ENCODE results near the gene GRIN2D.

Gene GRIN2D

DNA sequence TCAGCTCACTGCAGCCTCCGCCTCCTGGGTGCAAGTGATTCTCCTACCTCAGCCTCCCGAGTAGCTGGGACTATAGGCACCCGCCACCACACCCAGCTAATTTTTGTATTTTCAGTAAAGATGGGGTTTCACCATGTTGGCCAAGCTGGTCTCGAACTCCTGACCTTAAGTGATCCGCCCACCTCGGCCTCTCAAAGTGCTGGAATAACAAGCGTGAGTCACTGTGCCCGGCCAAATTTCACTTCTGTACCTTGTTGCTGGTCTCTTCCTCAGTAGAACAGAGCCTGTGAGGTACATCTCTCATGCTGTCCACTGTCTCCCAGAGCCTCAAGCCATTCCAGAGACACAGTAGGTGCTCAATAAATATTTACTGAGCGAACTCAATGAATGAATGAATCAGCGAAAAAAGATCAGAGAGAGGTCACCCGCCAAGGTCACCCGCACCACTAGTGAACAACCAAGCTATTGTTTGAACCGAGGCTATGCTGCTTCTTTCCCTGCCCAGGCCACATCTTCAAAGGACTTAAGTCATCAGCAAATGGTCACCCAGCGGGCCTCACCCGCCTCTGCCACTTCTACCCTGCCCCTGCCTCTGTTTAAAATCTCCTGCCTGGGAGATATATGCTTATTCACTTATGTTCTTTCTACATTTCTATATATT is 39.0 kb upstream of the GRIN2D start:
- TF ChIP-seq FOXP2 (optimal IDR thresholded peaks at IDR 0.05; ENCODE audit: control extremely low read depth, extremely low read length, insufficient read depth) (no peak), POLR2AphosphoS5 (IDR thresholded peaks at IDR 0.05; ENCODE audit: borderline replicate concordance, low read depth, low read length) (no peak), EZH2 (IDR thresholded peaks at IDR 0.05) (no peak)
- H3K27ac ChIP-seq, result no peak overlapping the region
- no peak overlapping the region for H3K9ac ChIP-seq (ENCODE audit: insufficient read length)
- DNase-seq (ENCODE audit: low read depth, low spot score), result no peak
- no peaks in the 10 kb centered on the region for H3K9me3 ChIP-seq (ENCODE audit: low read depth, low read length)
- no peaks in the 10 kb centered on the region for H3K36me3 ChIP-seq (ENCODE audit: insufficient read depth, low read length)
- no peak overlapping the region for H3K4me3 ChIP-seq

DNA sequence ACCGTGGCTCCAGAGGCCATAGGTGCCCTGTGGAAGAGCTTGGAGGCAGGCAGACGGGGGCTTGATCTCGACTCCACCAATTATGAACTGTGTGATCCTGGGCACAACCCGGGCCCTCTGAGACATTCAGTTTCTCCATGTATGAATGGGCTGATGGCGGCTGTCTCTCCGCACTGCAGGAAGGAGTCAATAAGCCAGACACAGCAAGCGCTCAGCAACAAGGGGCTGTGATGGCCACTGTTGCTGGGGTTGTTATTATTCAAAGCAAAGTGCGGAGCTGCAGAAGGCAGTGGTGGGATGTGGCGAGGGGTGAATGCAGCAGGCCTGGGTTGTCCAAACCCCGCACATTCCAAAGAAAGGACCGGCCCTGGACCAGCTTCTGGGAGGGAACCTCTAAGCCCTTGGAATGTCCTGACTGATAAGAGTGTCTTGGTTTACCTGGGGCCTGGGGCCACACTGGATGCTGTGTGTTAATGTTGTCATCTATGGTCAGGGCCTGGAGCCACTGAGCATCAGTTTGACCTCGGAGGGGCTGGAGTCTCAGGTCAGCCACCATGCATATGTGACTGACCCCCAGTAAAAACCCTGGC is 38.0 kb upstream of the GRIN2D start:
- Histone ChIP-seq H3K9me3 (ENCODE audit: low read depth, low read length) (no peaks in the 10 kb centered on the region), H3K36me3 (ENCODE audit: insufficient read depth, low read length) (no peaks in the 10 kb centered on the region), H3K4me3 (no peak overlapping the region), H3K27ac (no peak overlapping the region), H3K9ac (ENCODE audit: insufficient read length) (no peak overlapping the region)
- DNase-seq (ENCODE audit: low read depth, low spot score), result no peak
- TF ChIP-seq FOXP2 (optimal IDR thresholded peaks at IDR 0.05; ENCODE audit: control extremely low read depth, extremely low read length, insufficient read depth) (no peak), POLR2AphosphoS5 (IDR thresholded peaks at IDR 0.05; ENCODE audit: borderline replicate concordance, low read depth, low read length) (no peak), EZH2 (IDR thresholded peaks at IDR 0.05) (no peak)

DNA sequence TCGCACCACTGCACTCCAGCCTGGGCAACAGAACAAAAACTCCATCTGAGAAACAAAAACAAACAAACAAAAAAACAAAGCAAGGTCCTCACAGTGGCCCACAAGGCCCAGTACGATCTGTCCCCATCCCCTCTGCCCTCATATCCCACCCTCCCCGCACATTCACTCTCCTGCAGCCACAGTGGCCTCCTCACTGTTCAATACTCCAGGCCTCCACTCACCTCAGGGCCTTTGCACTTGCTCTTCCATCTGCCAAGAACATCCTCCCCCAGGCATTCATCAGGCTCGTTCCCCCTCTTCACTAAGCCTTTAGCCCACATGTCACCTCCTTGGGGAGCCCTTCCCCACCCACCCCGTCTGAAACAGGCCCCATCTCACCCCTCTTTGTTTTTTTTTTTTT is 34.3 kb upstream of the GRIN2D start:
- no peak overlapping the region for H3K27ac ChIP-seq
- no peaks in the 10 kb centered on the region for H3K9me3 ChIP-seq (ENCODE audit: low read depth, low read length)
- H3K9ac ChIP-seq (ENCODE audit: insufficient read length), result no peak overlapping the region
- no peak for DNase-seq (ENCODE audit: low read depth, low spot score)
- no peak overlapping the region for H3K4me3 ChIP-seq
- TF ChIP-seq EZH2 (IDR thresholded peaks at IDR 0.05) (no peak), FOXP2 (optimal IDR thresholded peaks at IDR 0.05; ENCODE audit: control extremely low read depth, extremely low read length, insufficient read depth) (no peak), POLR2AphosphoS5 (IDR thresholded peaks at IDR 0.05; ENCODE audit: borderline replicate concordance, low read depth, low read length) (no peak)
- H3K36me3 ChIP-seq (ENCODE audit: insufficient read depth, low read length), result no peaks in the 10 kb centered on the region

DNA sequence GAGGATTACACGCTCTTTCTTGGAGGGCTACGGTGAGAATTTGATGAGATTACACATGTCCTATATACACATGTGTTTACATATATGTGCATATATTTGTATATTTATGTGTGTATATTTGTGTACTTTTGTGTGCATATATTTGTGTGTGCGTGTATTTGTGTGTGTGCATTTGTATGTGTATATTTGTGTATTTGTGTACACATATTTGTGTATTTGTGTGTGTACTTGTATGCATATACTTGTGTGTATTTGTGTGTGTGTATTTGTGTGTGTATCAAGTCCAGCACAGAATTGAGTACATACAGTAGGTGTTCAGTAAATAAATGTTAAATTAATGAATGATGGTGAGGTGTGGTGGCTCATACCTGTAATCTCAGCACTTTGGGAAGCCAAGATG is 31.6 kb upstream of the GRIN2D start:
- no peak overlapping the region for H3K9ac ChIP-seq (ENCODE audit: insufficient read length)
- no peak overlapping the region for H3K4me3 ChIP-seq
- TF ChIP-seq EZH2 (IDR thresholded peaks at IDR 0.05), result no peak
- no peak for TF ChIP-seq FOXP2 (optimal IDR thresholded peaks at IDR 0.05; ENCODE audit: control extremely low read depth, extremely low read length, insufficient read depth)
- no peak for TF ChIP-seq POLR2AphosphoS5 (IDR thresholded peaks at IDR 0.05; ENCODE audit: borderline replicate concordance, low read depth, low read length)
- no peak for DNase-seq (ENCODE audit: low read depth, low spot score)
- no peaks in the 10 kb centered on the region for H3K9me3 ChIP-seq (ENCODE audit: low read depth, low read length)
- no peak overlapping the region for H3K27ac ChIP-seq
- no peaks in the 10 kb centered on the region for H3K36me3 ChIP-seq (ENCODE audit: insufficient read depth, low read length)

DNA sequence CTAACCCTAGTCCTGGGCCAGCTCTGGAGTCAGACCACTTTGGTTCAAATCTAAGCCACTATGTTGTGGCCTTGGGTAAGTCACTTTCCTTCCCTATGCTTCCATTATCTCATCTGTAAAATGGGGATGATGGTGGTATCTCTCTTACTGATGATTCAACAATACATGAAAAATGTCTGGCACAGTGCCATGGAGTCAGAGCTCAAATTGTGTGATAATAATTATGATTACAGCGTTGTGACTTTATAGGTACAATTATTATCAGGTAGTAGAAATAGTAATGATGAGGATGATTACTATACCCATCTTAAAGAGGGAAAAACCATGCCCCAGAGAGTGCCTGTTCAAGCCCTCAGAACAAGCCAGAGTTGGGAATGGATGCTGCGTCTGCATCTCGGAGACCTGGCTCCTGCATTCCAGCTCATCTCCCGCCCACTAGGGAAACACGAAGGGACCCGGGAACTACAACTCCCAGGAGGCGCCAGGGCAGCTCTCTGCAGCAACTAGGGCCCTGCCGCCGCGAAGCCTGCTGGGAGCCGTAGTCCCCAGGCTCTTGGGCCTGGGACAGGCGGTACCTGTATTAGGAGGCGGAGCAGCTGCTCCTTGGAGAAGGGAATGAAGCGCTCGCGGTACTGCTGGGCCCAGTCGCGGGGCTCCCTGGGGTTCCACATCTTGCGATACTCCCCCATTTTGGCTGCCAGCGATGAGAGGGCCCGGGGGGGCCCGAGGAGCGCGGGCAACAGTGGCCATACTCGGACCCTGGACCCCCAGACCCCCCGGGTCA is 30.6 kb upstream of the GRIN2D start:
- H3K36me3 ChIP-seq (ENCODE audit: insufficient read depth, low read length), result no peaks in the 10 kb centered on the region
- H3K4me3 ChIP-seq, result peak overlapping the region; percentile 88
- peak; percentile 46; the same call in 1 of the 2 replicates for TF ChIP-seq POLR2AphosphoS5 (IDR thresholded peaks at IDR 0.05; ENCODE audit: borderline replicate concordance, low read depth, low read length)
- no peak for TF ChIP-seq FOXP2 (optimal IDR thresholded peaks at IDR 0.05; ENCODE audit: control extremely low read depth, extremely low read length, insufficient read depth)
- no peak for TF ChIP-seq EZH2 (IDR thresholded peaks at IDR 0.05)
- DNase-seq (ENCODE audit: low read depth, low spot score), result peak; percentile 78
- peak overlapping the region; percentile 88 for H3K27ac ChIP-seq
- peak overlapping the region; percentile 86 for H3K9ac ChIP-seq (ENCODE audit: insufficient read length)
- H3K9me3 ChIP-seq (ENCODE audit: low read depth, low read length), result no peaks in the 10 kb centered on the region

DNA sequence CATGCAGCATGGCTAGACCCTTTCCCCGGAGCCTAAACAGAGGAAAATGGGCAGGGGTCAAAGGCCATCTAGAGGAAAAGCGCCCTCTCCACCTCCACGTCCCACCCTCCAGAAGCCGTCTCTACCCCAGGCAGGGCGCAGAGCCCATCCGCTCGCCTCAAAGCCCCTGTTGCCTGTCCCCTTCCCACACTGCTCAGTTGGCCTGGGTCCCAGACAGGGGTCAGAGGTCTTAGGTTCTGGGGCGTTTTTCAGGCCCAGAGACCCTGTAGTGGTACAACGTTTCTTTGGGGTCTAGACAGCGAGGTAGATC is 30.0 kb upstream of the GRIN2D start:
- no peak for DNase-seq (ENCODE audit: low read depth, low spot score)
- Histone ChIP-seq H3K4me3 (peak overlapping the region; percentile 88), H3K9me3 (ENCODE audit: low read depth, low read length) (no peaks in the 10 kb centered on the region), H3K36me3 (ENCODE audit: insufficient read depth, low read length) (no peaks in the 10 kb centered on the region), H3K9ac (ENCODE audit: insufficient read length) (peak overlapping the region; percentile 86), H3K27ac (peak overlapping the region; percentile 88)
- TF ChIP-seq FOXP2 (optimal IDR thresholded peaks at IDR 0.05; ENCODE audit: control extremely low read depth, extremely low read length, insufficient read depth) (no peak), POLR2AphosphoS5 (IDR thresholded peaks at IDR 0.05; ENCODE audit: borderline replicate concordance, low read depth, low read length) (no peak; the same call in 1 of the 2 replicates)

DNA sequence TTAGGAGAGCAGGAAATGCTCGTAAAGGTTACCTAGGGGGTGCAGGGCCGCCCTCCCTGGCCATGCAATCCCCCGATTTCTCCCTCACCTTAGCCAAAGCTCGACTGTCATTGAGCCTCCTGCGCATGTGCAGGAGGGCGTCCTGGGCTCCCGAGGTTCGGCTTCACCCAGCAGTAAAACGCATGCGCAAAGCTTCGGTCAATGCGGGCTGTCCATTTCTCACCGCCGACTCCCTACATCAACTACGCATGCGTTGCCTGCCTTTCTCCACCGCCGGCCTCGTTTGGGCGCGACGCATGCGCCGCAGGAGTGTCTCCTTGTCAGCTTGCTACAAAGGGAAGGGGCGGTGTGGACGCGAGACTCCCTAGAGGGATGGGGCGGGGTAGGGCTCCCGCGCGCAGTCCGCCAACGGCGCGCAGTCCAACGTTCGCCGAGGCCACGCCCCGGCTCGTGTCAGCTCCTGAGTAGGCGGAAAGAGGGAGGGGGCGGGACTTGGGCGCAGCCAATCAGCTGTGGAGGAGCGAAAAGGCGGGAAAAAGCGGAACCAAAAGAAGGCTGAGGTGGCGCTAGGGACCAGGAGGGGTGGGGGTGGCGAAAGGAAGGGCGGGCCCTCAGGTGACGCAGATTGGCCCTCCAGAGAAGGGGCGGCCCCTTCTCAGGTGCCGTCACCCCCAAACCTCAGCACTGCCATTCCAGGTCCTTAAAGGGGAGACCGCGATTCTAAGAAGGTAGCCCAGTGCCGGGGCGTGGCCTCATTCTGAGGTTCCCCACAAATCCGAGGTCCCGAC is 29.5 kb upstream of the GRIN2D start, which contains the start of the genes SYNGR4 and TMEM143:
TSS of gene SYNGR4 (plus strand) at position 558 of the 788 bp plus-strand sequence. CDS start 1,476 bp downstream, outside the sequence.
TSS of gene TMEM143 (minus strand) at position 131 of the 788 bp plus-strand sequence. CDS start at position 111, 20 bp downstream.
- Histone ChIP-seq H3K9ac (ENCODE audit: insufficient read length) (peak within 1 kb of the TSS; percentile 86), H3K36me3 (ENCODE audit: insufficient read depth, low read length) (no peaks in the 10 kb centered on the region), H3K4me3 (peak within 1 kb of the TSS; percentile 88), H3K9me3 (ENCODE audit: low read depth, low read length) (no peaks in the 10 kb centered on the region), H3K27ac (peak within 1 kb of the TSS; percentile 88)
- peak; percentile 95 for DNase-seq (ENCODE audit: low read depth, low spot score)
- TF ChIP-seq POLR2AphosphoS5 (IDR thresholded peaks at IDR 0.05; ENCODE audit: borderline replicate concordance, low read depth, low read length), result peak; percentile 68
- peak; percentile 71 for TF ChIP-seq FOXP2 (optimal IDR thresholded peaks at IDR 0.05; ENCODE audit: control extremely low read depth, extremely low read length, insufficient read depth)
- TF ChIP-seq EZH2 (IDR thresholded peaks at IDR 0.05), result no peak
